Measurements from ENCODE around the gene TRIM4.
"Not testable (repeated sequence)": the region's sequence is repeated elsewhere in the genome, so short reads cannot be mapped to it uniquely, and the experiment has no call there.

Gene TRIM4

GRCh38 chr7:99888366-99888765, 31.0 kb downstream of the TRIM4 start:
- not testable (repeated sequence) for H3K18ac ChIP-seq (ENCODE audit: low read length); H3K27me3 ChIP-seq (ENCODE audit: control insufficient read depth in 3 of 3, insufficient read depth in 3 of 3, low read depth in 1 of 3, low read length in 3 of 3); H3K9me3 ChIP-seq (replicated peaks in 1 of 2; ENCODE audit: control insufficient read depth in 2 of 2, insufficient read depth in 1 of 2, low read depth in 1 of 2, low read length in 2 of 2); H3K9ac ChIP-seq (ENCODE audit: low read depth, low read length, poor library complexity); H3K79me1 ChIP-seq (ENCODE audit: low read depth, low read length); H3K4ac ChIP-seq (ENCODE audit: low read length); H3K4me1 ChIP-seq (ENCODE audit: control insufficient read depth in 2 of 2, insufficient read depth in 1 of 2, low read depth in 1 of 2, low read length in 2 of 2); H3K4me2 ChIP-seq (ENCODE audit: insufficient read depth, low read length, poor library complexity, severe bottlenecking); H3K23ac ChIP-seq (ENCODE audit: low read depth, low read length, poor library complexity); H2AK5ac ChIP-seq (ENCODE audit: low read depth, low read length); H3K36me3 ChIP-seq (replicated peaks in 1 of 2; ENCODE audit: control insufficient read depth in 2 of 2, insufficient read depth in 2 of 2, low read length in 2 of 2); H3K27ac ChIP-seq (replicated peaks; ENCODE audit: low read length); H2BK120ac ChIP-seq (ENCODE audit: low read depth, low read length); H2BK5ac ChIP-seq (ENCODE audit: low read length); H4K91ac ChIP-seq (ENCODE audit: low read depth, low read length, poor library complexity); H4K8ac ChIP-seq (ENCODE audit: low read depth, low read length); H2BK12ac ChIP-seq (ENCODE audit: low read length); H2BK15ac ChIP-seq (ENCODE audit: low read length); DNase-seq (ENCODE audit: low spot score); H2AFZ ChIP-seq (ENCODE audit: low read length); H3K4me3 ChIP-seq (ENCODE audit: low read length in 2 of 2); H3K14ac ChIP-seq (ENCODE audit: low read length)
- no CpG with 5 or more reads among the region's 29 CpGs for WGBS, 2 donors (ENCODE audit: extremely low coverage in 2 of 2, insufficient read length in 2 of 2, insufficient replicate concordance in 1 of 2)

DNA sequence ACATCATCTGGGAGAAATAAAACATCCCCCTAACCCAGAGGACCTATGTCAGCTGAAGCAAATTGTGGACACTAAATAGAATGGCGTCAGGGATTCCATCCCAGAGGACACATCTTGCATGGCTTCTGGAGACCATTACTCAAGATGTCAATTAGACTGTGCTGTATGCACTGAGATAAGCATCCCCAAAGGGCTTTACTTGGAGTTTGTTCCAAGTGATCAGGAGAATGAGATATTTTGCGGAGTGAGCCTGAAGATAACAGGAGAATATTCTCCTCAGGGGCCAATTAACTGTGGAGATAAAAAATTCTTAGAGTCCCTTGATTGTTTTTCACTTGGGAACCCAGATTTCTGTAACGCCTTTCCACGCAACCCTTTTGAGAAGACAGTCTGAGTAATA, 38.0 kb downstream of the TRIM4 start:
- Histone ChIP-seq H3K79me1 (ENCODE audit: low read depth, low read length) (no peaks in the 10 kb centered on the region), H2BK5ac (ENCODE audit: low read length) (no peak overlapping the region), H2AFZ (ENCODE audit: low read length) (no peak overlapping the region), H3K4me2 (ENCODE audit: insufficient read depth, low read length, poor library complexity, severe bottlenecking) (no peak overlapping the region), H3K4ac (ENCODE audit: low read length) (no peak overlapping the region), H2BK12ac (ENCODE audit: low read length) (no peak overlapping the region), H3K4me1 (ENCODE audit: control insufficient read depth in 2 of 2, insufficient read depth in 1 of 2, low read depth in 1 of 2, low read length in 2 of 2) (no peaks in the 10 kb centered on the region), H2AK5ac (ENCODE audit: low read depth, low read length) (no peak overlapping the region), H4K8ac (ENCODE audit: low read depth, low read length) (no peak overlapping the region), H4K91ac (ENCODE audit: low read depth, low read length, poor library complexity) (no peak overlapping the region), H3K9me3 (replicated peaks in 1 of 2; ENCODE audit: control insufficient read depth in 2 of 2, insufficient read depth in 1 of 2, low read depth in 1 of 2, low read length in 2 of 2) (no peaks in the 10 kb centered on the region), H3K4me3 (ENCODE audit: low read length in 2 of 2) (no peak overlapping the region), H3K14ac (ENCODE audit: low read length) (no peak overlapping the region), H3K27ac (replicated peaks; ENCODE audit: low read length) (no peak overlapping the region), H3K36me3 (replicated peaks in 1 of 2; ENCODE audit: control insufficient read depth in 2 of 2, insufficient read depth in 2 of 2, low read length in 2 of 2) (no peaks in the 10 kb centered on the region), H3K9ac (ENCODE audit: low read depth, low read length, poor library complexity) (no peak overlapping the region), H2BK120ac (ENCODE audit: low read depth, low read length) (no peak overlapping the region), H3K23ac (ENCODE audit: low read depth, low read length, poor library complexity) (no peak overlapping the region), H3K18ac (ENCODE audit: low read length) (no peak overlapping the region), H3K27me3 (ENCODE audit: control insufficient read depth in 3 of 3, insufficient read depth in 3 of 3, low read depth in 1 of 3, low read length in 3 of 3) (no peaks in the 10 kb centered on the region), H2BK15ac (ENCODE audit: low read length) (no peak overlapping the region)
- DNase-seq (ENCODE audit: low spot score): no peak
- WGBS, 2 donors (ENCODE audit: extremely low coverage in 2 of 2, insufficient read length in 2 of 2, insufficient replicate concordance in 1 of 2): no CpG with 5 or more reads among the region's 4 CpGs

DNA sequence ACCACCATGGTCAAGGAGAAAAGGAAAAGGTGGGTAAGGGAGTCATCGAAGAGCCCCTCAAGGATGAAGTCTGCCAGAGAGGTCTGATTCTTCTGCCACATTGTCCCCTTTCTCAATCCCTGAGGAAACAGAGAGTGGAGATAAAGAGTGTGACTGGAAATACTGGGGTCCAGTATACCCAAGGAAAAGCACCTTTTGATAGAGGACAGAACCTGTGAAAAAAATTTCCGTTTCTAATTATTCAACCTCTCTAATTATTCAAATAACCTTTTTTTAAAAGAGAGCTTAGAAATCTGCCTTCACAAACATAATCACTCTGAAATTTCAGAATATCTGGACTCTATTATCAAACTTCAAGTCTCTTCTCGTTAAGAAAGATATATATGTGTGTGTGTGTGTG, 42.4 kb downstream of the TRIM4 start, which contains the start of gene OR2AE1:
TSS of gene OR2AE1 (minus strand) at position 101 of the 400 bp plus-strand sequence. CDS start at position 101, 0 bp downstream.
- Histone ChIP-seq H2BK5ac (ENCODE audit: low read length) (no peak within 1 kb of the TSS), H3K27me3 (ENCODE audit: control insufficient read depth in 3 of 3, insufficient read depth in 3 of 3, low read depth in 1 of 3, low read length in 3 of 3) (no peaks in the 10 kb centered on the region), H4K91ac (ENCODE audit: low read depth, low read length, poor library complexity) (no peak within 1 kb of the TSS), H3K23ac (ENCODE audit: low read depth, low read length, poor library complexity) (no peak within 1 kb of the TSS), H2AFZ (ENCODE audit: low read length) (no peak within 1 kb of the TSS), H2BK12ac (ENCODE audit: low read length) (no peak within 1 kb of the TSS), H4K8ac (ENCODE audit: low read depth, low read length) (no peak within 1 kb of the TSS), H2AK5ac (ENCODE audit: low read depth, low read length) (no peak within 1 kb of the TSS), H3K18ac (ENCODE audit: low read length) (no peak within 1 kb of the TSS), H3K4me3 (ENCODE audit: low read length in 2 of 2) (no peak within 1 kb of the TSS), H3K9ac (ENCODE audit: low read depth, low read length, poor library complexity) (no peak within 1 kb of the TSS), H3K4me2 (ENCODE audit: insufficient read depth, low read length, poor library complexity, severe bottlenecking) (no peak within 1 kb of the TSS), H3K27ac (replicated peaks; ENCODE audit: low read length) (peak within 1 kb of the TSS; percentile 24), H2BK15ac (ENCODE audit: low read length) (no peak within 1 kb of the TSS), H3K9me3 (replicated peaks in 1 of 2; ENCODE audit: control insufficient read depth in 2 of 2, insufficient read depth in 1 of 2, low read depth in 1 of 2, low read length in 2 of 2) (no peaks in the 10 kb centered on the region), H3K4me1 (ENCODE audit: control insufficient read depth in 2 of 2, insufficient read depth in 1 of 2, low read depth in 1 of 2, low read length in 2 of 2) (no peaks in the 10 kb centered on the region), H3K79me1 (ENCODE audit: low read depth, low read length) (no peaks in the 10 kb centered on the region), H2BK120ac (ENCODE audit: low read depth, low read length) (no peak within 1 kb of the TSS), H3K14ac (ENCODE audit: low read length) (no peak within 1 kb of the TSS), H3K4ac (ENCODE audit: low read length) (no peak within 1 kb of the TSS), H3K36me3 (replicated peaks in 1 of 2; ENCODE audit: control insufficient read depth in 2 of 2, insufficient read depth in 2 of 2, low read length in 2 of 2) (no peaks in the 10 kb centered on the region)
- no peak for DNase-seq (ENCODE audit: low spot score)
- WGBS, 2 donors (ENCODE audit: extremely low coverage in 2 of 2, insufficient read length in 2 of 2, insufficient replicate concordance in 1 of 2): no CpG with 5 or more reads among the region's 3 CpGs

- no peak overlapping the region for H2AK5ac ChIP-seq (ENCODE audit: low read depth, low read length)
- H3K9me3 ChIP-seq (replicated peaks in 1 of 2; ENCODE audit: control insufficient read depth in 2 of 2, insufficient read depth in 1 of 2, low read depth in 1 of 2, low read length in 2 of 2): no peaks in the 10 kb centered on the region
- H3K4me2 ChIP-seq (ENCODE audit: insufficient read depth, low read length, poor library complexity, severe bottlenecking): no peak overlapping the region
- no peak overlapping the region for H2BK15ac ChIP-seq (ENCODE audit: low read length)
- H2BK12ac ChIP-seq (ENCODE audit: low read length): no peak overlapping the region
- H3K4me3 ChIP-seq (ENCODE audit: low read length in 2 of 2): no peak overlapping the region
- DNase-seq (ENCODE audit: low spot score): no peak
- no peak overlapping the region for H3K27ac ChIP-seq (replicated peaks; ENCODE audit: low read length)
- no peak overlapping the region for H4K8ac ChIP-seq (ENCODE audit: low read depth, low read length)
- no peak overlapping the region for H3K18ac ChIP-seq (ENCODE audit: low read length)
- no peak overlapping the region for H3K9ac ChIP-seq (ENCODE audit: low read depth, low read length, poor library complexity)
- no peak overlapping the region for H3K23ac ChIP-seq (ENCODE audit: low read depth, low read length, poor library complexity)
- no peaks in the 10 kb centered on the region for H3K27me3 ChIP-seq (ENCODE audit: control insufficient read depth in 3 of 3, insufficient read depth in 3 of 3, low read depth in 1 of 3, low read length in 3 of 3)
- no peak overlapping the region for H4K91ac ChIP-seq (ENCODE audit: low read depth, low read length, poor library complexity)
- no peaks in the 10 kb centered on the region for H3K79me1 ChIP-seq (ENCODE audit: low read depth, low read length)
- no peak overlapping the region for H3K14ac ChIP-seq (ENCODE audit: low read length)
- WGBS, 2 donors (ENCODE audit: extremely low coverage in 2 of 2, insufficient read length in 2 of 2, insufficient replicate concordance in 1 of 2): no CpG with 5 or more reads among the region's 5 CpGs
- no peak overlapping the region for H2AFZ ChIP-seq (ENCODE audit: low read length)
- H3K4me1 ChIP-seq (ENCODE audit: control insufficient read depth in 2 of 2, insufficient read depth in 1 of 2, low read depth in 1 of 2, low read length in 2 of 2): no peaks in the 10 kb centered on the region
- no peaks in the 10 kb centered on the region for H3K36me3 ChIP-seq (replicated peaks in 1 of 2; ENCODE audit: control insufficient read depth in 2 of 2, insufficient read depth in 2 of 2, low read length in 2 of 2)
- no peak overlapping the region for H2BK120ac ChIP-seq (ENCODE audit: low read depth, low read length)
- no peak overlapping the region for H3K4ac ChIP-seq (ENCODE audit: low read length)
- H2BK5ac ChIP-seq (ENCODE audit: low read length): no peak overlapping the region
These were observed 42.8 kb downstream of the TRIM4 start for GRCh38 chr7:99876491-99876890.
